HG03469 (cell line): ENCODE measurements around the gene P2RY2.

Source experiments
- ATAC-seq: cut with Tn5 transposase; IDR thresholded peaks from one replicate; pipeline ENCODE4 v1.9.1; 2021; ENCODE audit warnings: mild to moderate bottlenecking, moderate library complexity, moderate number of reproducible peaks; ENCODE audit not compliant: unreplicated experiment

The P2RY2 gene

DNA sequence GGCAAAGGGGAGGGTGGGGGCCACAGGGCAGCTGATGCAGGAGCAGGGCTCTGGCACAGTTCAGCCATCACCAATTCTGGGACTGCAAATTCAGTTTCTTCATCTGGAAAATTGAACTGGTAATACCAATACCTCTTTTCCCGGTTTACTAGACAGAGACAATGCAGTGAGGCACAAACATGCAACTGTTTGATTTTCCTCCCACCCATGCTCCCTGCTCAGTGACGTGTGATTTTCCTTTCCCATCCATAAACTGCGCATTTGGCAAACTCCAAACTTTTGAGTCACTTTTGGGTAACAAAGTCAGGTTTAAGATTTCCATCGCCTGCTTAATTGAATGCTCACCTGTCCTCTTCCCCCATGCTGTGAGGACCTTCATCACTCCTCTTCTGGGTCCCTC lies 23.2 kb downstream of the P2RY2 start:
- ATAC-seq = no peak

DNA sequence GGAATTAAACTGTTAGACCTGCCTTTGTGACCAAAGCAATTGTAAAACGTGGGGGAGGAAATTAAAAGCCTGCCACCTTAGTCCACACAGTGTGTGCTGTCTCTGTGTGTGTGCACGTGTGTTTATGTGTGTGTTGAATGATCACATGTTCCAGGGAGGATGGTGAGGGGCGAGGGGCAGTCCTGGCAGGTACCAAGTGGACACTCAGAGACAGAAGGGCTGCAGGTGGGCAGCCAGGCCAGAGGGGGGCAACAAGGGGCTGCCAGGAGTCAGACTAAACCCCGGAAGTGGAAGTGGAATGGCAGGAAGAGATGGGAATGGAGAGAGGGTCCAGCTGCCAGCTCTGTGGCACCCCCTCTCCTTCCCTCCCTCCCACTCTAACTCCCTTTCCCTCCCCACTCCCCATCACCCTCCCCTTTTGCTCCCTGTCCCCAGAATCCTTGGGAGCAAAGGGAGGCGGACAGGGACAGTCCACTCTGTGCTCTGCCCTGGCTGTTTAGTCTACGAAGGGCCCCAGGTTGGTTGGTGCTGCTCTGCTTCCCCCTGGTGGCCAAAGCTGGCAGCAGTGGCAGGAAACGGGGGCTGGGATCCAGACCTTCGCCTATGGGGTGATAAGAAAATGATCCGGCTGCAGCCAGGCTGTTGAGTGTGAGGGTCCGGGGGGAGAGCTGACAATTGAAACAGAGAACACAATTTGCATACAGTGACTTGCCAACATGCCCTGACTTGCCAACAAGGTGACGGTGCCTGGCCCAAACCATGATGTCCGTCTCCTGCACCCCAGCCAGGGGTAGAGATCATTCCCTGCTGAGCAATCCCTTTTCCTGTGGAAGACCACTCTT lies 24.4 kb downstream of the P2RY2 start:
- no peak for ATAC-seq

DNA sequence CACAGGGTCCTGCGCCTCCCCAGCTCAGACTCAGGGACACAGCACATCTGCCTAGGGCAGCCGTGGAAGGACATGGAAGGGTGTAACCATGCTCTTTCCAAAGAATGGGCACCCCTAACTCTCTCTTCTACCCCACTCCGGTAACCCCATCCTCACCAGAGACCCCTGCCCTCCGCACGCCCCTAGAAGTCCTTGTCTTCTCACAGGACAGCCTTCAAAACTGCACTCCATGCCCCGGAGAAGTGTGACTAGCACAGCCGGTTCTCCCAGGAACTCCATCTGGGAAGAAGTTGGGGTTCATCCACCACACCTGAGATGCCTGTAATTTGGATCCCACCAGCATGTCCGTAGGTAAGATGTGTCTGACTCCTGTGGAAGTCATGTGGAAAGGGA lies 25.0 kb downstream of the P2RY2 start:
- no peak for ATAC-seq

DNA sequence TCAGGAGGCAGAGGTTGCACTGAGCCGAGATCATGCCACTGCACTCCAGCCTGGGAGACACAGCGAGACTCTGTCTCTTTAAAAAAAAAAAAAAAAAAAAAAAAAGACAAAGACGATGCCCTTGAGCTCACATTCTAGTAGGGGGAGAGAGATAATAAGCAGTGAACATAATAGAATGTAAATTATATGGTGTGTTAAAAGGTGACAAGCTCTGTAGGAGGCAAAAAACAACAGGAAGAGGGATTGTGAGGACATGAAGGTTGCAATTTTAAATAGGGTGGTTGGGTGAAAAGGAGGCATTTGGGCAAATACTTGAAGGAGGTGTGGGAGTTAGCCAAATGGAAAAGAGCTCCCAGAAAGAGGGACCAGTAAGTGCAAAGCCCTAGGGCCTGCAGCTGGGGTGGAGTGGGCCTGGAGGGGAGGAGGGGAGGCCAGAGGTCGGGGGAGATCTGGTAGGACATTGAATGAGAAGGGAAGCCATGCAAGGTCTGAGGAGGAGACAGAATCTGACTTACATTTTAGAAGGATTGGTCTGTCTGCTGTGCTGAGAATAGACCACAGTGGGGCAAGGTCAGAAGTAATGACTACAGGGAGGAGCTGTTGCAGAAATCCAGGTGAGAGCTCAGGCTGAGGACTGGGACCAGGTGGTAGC lies 26.6 kb downstream of the P2RY2 start:
- ATAC-seq = no peak

DNA sequence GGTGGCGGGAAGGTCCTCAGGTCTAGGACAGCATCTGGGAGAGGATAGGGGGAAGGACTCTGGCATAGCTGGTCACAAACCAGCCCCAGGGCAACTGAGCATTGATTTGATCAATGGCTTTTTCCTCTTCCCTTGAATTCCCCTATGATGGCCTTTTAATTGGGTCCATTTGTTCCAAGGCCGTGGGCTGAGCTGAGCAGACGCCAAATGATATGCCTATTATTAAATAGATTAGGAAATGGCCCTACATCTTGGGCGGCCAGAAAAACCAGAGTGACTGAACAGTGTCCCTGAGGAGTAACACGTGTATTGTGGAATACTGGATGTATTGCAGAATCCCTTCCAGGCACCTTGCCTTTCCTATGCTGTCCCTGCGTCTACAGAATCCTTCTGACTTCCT lies 27.4 kb downstream of the P2RY2 start:
- ATAC-seq = no peak

DNA sequence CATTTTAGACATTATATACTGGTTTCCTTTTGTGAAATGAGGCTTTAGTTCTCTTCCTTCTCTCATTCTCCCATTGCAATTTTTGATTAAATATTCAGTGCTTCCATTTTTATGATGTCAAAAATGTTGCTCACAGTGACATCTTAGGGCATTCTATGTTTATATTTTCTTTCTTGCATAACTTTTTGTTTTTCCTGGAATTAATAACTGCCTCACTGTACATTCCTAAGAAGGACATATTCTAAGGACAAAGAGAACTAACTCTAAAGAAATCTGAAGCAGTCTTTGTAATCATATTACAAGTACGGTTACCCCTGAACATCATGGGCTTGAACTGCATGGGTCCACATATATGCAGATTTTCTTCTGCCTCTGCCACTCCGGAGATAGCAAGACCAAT lies 28.2 kb downstream of the P2RY2 start:
- no peak for ATAC-seq

DNA sequence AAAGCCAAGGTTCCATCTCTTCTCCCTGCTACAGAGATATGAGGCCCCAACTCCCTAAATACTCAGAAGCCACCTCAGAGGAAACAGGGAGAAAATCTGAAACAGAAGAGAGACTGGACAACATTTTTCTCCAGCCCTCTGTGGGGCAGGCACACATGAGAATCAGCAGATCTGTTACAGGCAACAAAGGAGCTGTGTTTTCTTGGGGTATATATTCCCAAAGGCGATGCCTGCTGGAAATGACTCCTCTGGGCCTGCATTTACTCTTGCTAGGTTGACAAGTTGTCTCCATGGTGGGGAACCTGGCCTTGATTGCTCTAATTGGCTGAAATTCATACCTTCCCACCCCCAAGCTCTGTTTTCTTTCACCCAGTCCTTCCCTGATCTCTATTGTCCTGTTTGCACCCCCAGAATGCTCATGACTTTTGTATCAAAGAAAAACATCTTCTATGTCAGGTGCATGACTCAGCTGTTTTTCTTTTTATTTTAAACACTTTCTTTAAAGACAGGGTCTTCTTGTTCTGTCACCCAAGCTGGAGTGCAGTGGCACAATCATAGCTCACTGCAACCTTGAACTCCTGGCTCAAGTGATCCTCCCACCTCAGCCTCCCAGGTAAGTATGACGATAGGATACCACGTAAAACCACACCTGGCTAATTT lies 30.6 kb downstream of the P2RY2 start:
- no peak for ATAC-seq

DNA sequence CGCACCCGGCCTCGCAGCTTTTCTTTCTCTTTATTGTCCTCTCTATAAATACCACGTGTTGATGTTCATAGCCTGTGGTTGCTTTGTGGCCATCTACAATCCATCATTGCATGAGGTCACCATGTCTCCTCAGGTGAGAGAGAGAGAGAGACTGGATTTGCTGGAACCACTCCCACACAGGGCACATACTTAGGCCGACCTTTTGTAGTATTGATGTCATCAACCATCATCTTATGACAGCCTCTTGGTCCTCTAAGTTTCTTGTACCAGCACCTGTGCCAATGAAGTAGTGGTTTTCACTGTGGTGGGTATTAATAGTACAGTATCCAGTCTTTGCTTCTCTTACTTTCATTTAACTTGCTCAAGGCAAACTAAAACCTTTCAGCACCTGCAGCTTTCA lies 31.2 kb downstream of the P2RY2 start:
- no peak for ATAC-seq

DNA sequence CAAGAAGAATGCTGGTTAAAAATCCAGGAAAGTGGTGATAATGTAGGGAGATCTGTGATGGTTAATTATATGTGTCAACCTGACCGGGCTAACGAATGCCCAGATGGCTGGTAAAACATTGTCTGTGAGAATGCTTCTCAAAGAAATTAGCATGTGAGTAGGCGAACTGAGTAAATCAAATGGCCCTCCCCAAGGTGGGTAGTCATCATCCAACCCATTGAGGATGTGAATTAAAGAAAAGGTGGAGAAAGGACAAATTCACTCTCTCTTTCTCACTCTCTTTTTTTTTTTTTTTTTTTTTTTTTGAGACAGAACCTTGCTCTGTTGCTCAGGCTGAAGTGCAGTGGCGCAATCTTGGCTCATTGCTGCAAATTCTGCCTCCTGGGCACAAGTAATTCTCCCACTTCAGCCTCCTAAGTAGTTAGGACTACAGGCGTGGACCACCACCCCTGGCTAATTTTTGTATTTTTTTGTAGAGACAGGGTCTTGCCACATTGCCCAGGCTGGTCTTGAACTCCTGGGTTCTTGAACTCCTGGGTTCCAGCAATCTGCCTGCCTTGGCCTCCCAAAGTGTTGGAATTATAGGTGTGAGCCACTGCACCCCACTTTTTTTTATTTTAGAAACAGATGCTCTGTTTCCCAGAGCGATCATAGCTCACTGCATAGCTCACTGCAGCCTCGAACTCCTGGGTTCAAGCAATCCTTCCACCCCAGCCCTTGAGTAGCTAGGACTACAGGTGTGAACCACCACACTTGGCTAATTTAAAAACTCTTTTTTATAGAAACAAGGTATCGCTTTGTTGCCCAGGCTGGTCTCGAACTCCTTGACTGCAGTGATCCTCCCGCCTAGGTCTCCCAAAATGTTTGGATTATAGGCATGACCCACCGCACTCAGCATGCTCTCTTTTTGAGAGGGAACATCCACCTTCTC lies 32.0 kb downstream of the P2RY2 start:
- no peak for ATAC-seq

DNA sequence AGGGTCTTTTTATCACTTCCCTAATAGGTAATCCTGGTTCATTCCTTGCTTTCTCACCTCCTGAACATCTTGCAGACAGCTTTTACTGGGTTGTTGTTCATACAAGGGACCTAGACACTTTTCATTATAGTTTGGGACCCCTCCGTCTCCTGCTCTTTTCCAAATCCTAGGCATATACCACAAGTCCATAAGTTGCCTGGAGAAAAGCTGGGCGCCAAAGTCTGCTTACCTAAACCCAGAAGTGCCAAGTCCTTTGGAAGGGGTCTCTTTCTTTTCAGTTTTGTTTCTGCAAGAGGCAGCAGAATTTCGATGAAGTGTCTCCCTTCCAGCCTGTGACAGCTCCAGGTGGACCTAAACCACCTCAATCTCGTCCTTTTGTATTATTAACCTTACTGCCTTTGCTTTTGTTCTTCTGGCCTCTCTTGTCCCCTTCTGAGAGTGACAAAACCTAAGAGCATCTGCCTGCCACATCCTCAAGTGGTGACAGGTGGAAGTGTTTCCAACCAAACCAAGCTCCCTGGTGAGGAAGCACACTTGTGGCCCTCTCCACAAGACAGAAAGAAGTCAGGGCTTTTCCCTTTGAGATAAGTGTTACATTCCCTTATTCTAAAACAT lies 34.6 kb downstream of the P2RY2 start:
- ATAC-seq = no peak

DNA sequence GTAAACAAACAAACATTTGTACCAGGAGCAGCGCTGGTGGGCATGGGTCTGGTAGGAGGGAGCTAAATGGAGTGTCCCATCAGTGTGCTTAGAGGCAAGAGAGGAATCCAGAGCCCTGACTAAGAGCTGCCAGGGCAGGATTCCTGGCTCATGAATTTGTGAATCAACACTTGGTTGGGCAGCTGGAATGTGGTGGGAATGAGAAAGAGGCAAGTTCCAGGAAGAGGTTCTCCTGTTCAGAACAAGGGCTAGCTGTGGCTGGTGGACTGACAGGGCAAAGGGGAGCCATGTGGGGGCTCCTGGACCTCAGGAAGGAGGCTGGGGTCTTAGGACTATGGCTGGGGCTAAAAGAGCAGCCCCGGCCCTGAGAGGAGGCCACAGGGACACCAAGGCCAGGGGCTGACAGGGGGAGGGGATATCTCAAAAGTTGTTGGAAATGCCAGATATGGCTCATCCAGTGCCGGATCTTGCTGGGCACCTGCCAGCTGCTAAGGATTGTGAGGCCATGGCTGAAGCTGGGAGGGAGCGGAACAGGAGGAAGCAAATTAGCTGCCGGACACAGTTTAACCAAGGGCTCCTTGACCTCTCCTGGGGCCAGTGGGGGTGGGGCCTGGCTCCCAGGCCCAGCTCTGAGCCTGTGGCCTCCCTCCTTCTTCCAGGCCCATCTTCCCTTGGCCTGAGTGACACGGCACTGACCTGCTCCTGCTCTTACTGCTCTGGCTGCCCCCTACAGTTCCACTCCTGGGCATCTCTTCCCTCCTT lies 39.4 kb downstream of the P2RY2 start:
- ATAC-seq = no peak

DNA sequence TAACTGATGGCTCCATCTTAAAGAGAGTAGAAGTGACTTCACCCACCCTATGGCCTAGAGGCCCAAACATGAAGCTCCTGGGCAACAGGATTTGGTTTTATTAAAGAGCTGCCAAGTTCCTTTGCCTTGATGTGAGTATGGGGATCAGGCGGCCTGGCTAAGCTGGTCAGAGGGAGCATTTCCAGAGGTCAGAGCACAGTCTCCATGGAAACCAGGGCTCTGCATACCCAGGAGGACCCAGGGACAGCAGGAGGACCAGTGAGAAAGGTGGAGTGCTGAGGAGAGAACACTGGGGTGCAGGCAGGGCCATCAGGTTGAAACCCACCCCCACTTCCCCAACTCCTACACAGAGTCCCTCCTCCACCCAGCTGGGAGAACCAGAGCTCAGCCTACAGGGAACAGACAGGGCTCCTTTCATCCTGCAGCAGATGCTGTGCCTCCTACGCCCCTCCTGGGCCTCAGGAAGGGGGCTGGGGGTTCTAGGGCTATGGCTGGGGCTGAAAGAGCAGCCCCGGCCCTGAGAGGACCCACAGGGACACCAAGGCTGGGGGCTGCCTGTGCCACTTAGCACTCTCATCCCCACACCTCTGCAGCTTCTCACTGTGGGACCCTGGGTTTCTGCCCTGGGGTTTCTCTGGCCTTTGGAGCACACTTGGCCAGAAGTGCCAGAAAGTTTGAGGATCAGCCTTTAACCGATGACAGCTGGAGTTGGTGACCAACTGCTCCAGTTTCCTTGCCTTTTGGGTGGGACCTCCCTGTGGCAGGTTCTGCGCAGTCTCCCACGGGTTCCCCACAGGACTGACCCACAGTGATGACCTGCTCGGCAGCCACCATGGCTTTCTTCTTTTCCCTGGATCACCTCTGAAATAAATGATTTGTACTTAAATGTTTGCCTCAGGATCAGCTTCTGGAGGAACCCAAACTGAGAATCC lies 40.3 kb downstream of the P2RY2 start:
- ATAC-seq = no peak

DNA sequence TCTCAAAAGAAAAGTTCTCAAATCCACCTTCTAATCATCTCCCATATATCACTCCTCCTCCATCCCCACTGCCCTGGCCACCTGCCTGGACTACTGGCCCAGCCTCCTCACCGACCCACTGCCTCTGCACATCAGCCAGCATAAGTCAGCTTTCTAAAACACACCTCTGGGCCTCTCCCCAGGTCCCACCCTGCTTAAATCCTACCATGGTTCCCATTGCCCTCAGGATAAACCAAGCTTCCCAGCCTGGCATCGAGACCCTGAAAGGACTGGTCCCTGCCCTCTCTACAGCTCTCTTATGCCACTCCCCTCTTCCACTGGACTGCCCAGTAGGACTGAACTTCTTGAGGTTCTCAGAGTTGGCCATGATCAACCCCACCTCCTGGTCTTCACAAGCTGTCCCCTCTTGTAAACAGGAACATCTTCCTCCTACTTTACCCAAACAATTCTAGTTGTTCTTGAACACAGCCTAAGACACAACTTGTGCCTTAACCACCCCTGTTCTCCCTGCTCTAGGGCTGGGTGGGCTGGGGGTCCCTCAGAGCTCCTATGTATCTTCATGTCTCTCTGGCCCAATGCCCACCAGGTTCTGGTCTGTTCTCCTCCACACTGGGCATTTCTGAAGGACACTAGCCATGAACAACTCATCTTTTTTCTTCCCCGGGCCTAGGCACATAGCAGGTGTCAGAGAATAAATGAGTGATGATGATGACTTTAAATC lies 41.5 kb downstream of the P2RY2 start:
- no peak for ATAC-seq

DNA sequence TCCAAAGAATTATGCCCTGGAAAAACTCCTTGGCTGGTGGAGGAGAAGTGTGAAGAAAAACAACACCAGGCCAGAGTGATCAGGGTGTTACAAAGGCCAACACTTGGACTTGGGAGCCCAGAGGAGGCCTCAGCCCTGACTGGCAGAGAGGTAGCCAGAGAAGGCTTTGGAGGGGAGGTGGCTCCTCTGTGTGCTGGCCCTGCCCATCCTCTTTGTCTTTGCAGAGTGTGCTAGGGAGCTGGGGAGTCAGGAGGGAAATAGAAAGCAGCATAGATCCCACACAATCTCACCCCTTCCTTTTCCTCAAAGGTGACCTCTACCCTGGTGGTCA lies 42.0 kb downstream of the P2RY2 start:
- no peak for ATAC-seq

DNA sequence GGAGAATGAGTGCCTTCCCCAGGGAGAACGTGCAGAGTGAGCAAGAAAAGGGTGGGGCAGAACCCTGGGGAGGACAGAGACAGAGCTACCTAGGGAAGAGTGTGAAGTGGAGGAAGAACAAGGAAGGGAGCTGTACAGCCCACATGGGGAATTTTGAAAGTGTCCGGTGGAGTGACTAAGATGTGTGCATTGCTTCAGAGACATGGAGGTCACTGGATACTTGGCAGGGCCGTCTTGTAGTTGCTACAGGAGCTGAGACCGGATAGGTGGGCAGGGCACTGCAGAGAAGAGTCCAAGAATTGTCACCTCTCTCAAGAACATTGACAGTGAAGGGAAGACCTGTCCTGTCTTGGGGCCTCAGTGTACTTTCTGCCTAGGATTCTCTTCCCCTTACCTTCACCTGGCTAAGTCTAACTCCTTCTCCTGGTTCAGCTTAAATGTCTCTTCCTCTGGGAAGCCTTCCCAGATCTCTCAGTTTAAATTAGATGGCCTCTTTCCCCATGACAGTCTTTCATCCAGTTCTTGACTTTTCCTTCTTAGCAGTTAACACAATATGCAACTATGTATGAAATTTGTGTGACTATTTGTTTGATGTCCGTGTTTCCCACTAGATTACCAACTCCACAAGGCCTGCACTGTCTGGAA lies 44.9 kb downstream of the P2RY2 start:
- ATAC-seq = no peak

DNA sequence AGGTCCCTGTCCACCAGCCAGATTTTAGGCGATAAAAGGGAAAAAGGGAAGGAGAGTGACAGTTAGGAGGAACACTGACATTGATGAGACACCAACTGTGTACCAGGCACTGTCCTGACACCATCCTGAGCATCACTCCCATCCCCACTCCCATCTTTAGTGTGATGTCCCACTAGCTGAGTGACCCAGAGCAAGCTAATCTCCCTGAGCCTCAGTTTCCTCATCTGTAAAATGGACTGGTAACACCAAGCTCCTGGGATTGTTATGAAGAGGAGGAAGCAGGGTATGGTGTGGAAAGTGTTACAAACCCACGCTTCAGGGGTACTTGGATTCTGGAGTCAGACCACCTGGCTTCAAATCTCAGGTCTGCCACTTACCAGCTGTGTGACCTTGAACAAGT lies 45.6 kb downstream of the P2RY2 start:
- no peak for ATAC-seq

DNA sequence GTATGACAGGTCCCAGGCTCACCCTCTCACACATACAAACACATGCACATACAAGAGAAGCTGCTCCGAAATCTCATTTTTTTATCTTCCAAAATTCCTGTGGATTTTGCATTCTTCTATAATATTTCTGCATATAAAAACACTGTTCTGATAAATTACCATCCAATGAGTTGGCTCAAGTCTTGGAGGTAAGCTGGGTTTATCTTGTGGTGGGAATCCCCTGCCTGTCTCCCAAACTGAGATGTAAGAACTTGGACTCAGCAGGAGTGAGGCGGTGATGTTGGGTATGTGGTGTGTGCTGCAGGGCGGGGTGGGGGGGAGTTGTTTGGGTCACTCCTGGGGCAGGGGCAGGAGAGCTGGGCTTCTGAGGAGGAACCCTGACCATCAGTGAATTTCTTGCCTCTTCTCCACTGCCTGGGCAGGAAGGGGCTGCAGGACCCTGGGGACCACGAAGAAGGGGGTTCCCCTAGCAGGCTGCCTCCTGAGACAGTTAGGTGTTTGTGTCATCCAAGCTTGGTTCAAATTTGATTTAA lies 47.3 kb downstream of the P2RY2 start:
- no peak for ATAC-seq
